B cell (primary cell): Measurements from ENCODE around the gene NR6A1. TPM values are rescaled to one million over a fixed set of nuclear protein-coding genes. Genes with fewer than 3 reads are reported as not detected.

Experiments
- ATAC-seq: fragments of 200-7000 bp; cut with Tn5 transposase; one replicate; pipeline ENCODE4 v1.10.0; 2021; ENCODE audit warnings: low read depth, mild to moderate bottlenecking, moderate number of reproducible peaks, moderate library complexity
- CTCF ChIA-PET: fragments of 350-600 bp; sonication (Branson Sonifier 250); formaldehyde crosslinking; loops from one replicate; lab custom pipeline; 2021; ENCODE audit warnings: antibody characterized with exemption, inconsistent platforms; lab: Charles Lee
- POLR2A ChIA-PET: fragments of 350-600 bp; sonication (Branson Sonifier 250); formaldehyde crosslinking; loops from one replicate; lab custom pipeline; 2021; ENCODE audit warnings: antibody characterized with exemption; lab: Charles Lee
- DNase-seq: peaks from one replicate; pipeline ENCODE4 v3.0.0; 2013
- H2AFZ ChIP-seq: 2 replicates; pipeline ENCODE4 v1.6.1; 2012; ENCODE audit warnings: mild to moderate bottlenecking, low read depth, low read length; ENCODE audit not compliant: insufficient read depth, poor library complexity, severe bottlenecking
- H3K27ac ChIP-seq, 2 donors: 1 replicate in 1 of 2; 2 replicates in 1 of 2; pipeline ENCODE4 v1.5.1; 2012 to 2013; ENCODE audit warnings: low read length in 2 of 2, mild to moderate bottlenecking in 2 of 2, moderate library complexity in 1 of 2
- H3K27me3 ChIP-seq, 4 experiments: fragments of 200-600 bp in 1 of 4; sonication (generic) in 1 of 4; replicated peaks in 1 of 4; 1 replicate in 2 of 4; 2 replicates in 2 of 4; pipeline versions ENCODE4 v1.6.1 to v1.7.0; 2013 to 2016; ENCODE audit warnings: low read length in 3 of 4, mild to moderate bottlenecking in 2 of 4, mixed read lengths in 1 of 4, moderate library complexity in 1 of 4; ENCODE audit not compliant: insufficient read depth in 4 of 4, control insufficient read depth in 3 of 4; ENCODE audit errors: control extremely low read depth in 1 of 4
- H3K36me3 ChIP-seq, 2 experiments: replicated peaks in 1 of 2; 1 replicate in 1 of 2; 2 replicates in 1 of 2; pipeline versions ENCODE4 v1.6.1 to v1.7.1; 2013; ENCODE audit warnings: low read length in 1 of 2; ENCODE audit not compliant: insufficient read depth in 2 of 2, control insufficient read depth in 1 of 2; ENCODE audit errors: control extremely low read depth in 1 of 2, extremely low read depth in 1 of 2
- H3K4me1 ChIP-seq, 2 donors: fragments of 200-600 bp in 1 of 2; sonication (generic) in 1 of 2; 1 replicate in 1 of 2; 2 replicates in 1 of 2; pipeline versions ENCODE4 v1.5.1 to v1.6.1; 2013 to 2017; ENCODE audit warnings: low read length in 2 of 2; ENCODE audit not compliant: control insufficient read depth in 2 of 2, insufficient read depth in 2 of 2
- H3K4me2 ChIP-seq: replicated peaks from 2 replicates; pipeline ENCODE3; 2012; ENCODE audit warnings: mild to moderate bottlenecking, low read depth, low read length; ENCODE audit not compliant: poor library complexity, severe bottlenecking
- H3K4me3 ChIP-seq, 5 experiments: fragments of 200-600 bp in 1 of 5; sonication (generic) in 1 of 5; 1 replicate in 3 of 5; 2 replicates in 2 of 5; pipeline versions ENCODE4 v1.5.1 to v1.7.0; 2011 to 2016; ENCODE audit warnings: low read length in 4 of 5, mild to moderate bottlenecking in 4 of 5, low read depth in 2 of 5, control low read depth in 1 of 5, moderate library complexity in 1 of 5; ENCODE audit not compliant: insufficient read depth in 1 of 5; ENCODE audit errors: control extremely low read depth in 1 of 5, extremely low read depth in 1 of 5
- H3K79me2 ChIP-seq: fragments of 200-600 bp; sonication (generic); one replicate; pipeline ENCODE4 v1.6.0; 2016; ENCODE audit warnings: low read length; ENCODE audit not compliant: control insufficient read depth, insufficient read depth
- H3K9ac ChIP-seq: fragments of 200-600 bp; sonication (generic); 2 replicates; pipeline ENCODE4 v1.6.1; 2017; ENCODE audit warnings: mild to moderate bottlenecking, low read length, moderate library complexity
- H3K9me3 ChIP-seq, 3 donors: one replicate each; pipeline versions ENCODE4 v1.6.1 to v1.7.1; 2013; ENCODE audit warnings: low read length in 2 of 3; ENCODE audit not compliant: control insufficient read depth in 2 of 3, insufficient read depth in 1 of 3; ENCODE audit errors: control extremely low read depth in 1 of 3
- H4K20me1 ChIP-seq: 2 replicates; pipeline ENCODE4 v1.6.0; 2012; ENCODE audit warnings: mild to moderate bottlenecking, low read length; ENCODE audit not compliant: insufficient read depth, control insufficient read depth, poor library complexity, severe bottlenecking
- H3K27ac Mint-ChIP-seq: one replicate; pipeline ENCODE4 v1.8.0; 2021; ENCODE audit warnings: mixed read lengths
- H3K27me3 Mint-ChIP-seq: one replicate; pipeline ENCODE4 v1.8.0; 2021; ENCODE audit warnings: mixed read lengths
- H3K4me1 Mint-ChIP-seq: one replicate; pipeline ENCODE4 v1.8.0; 2021; ENCODE audit warnings: mixed read lengths
- H3K4me3 Mint-ChIP-seq: one replicate; pipeline ENCODE4 v1.8.0; 2021; ENCODE audit warnings: mixed read lengths
- H3K9me3 Mint-ChIP-seq: one replicate; pipeline ENCODE4 v1.8.0; 2022; ENCODE audit warnings: mixed read lengths; ENCODE audit not compliant: insufficient read depth
- CTCF ChIP-seq: fragments of 200-600 bp; IDR thresholded peaks from one replicate; pipeline ENCODE4 v1.8.0; 2022; ENCODE audit warnings: antibody characterized with exemption, mild to moderate bottlenecking
- EZH2 ChIP-seq: IDR thresholded peaks from 2 replicates; pipeline ENCODE4 v1.6.1; 2012; ENCODE audit warnings: borderline replicate concordance, low read depth, mild to moderate bottlenecking, moderate library complexity, low read length; ENCODE audit not compliant: insufficient read depth, poor library complexity, severe bottlenecking
- WGBS: methylation state at CpG from one replicate; pipeline ENCODE4 v1.1.5; 2013; ENCODE audit warnings: missing lambda C conversion rate; ENCODE audit not compliant: insufficient coverage; 5-methylcytosine and 5-hydroxymethylcytosine counted together
- intact Hi-C: fragments of 100-400 bp; cut with micrococcal nuclease; formaldehyde crosslinking; loops from one replicate; pipeline ENCODE4 v1.10.0; 2022
- polyA plus RNA-seq: library from polyadenylated mRNA; depleted of rRNA; stranded (reverse); fragments of >200 nt; gene quantifications from 2 replicates; pipeline ENCODE4 v1.2.3, GENCODE V29; 2012
- total RNA-seq, 2 donors: library from RNA; stranded (reverse); fragments of 120-200 nt in 1 of 2; gene quantifications; 1 replicate in 1 of 2; 2 replicates in 1 of 2; pipeline versions ENCODE4 v1.2.3 to v1.2.4, GENCODE V29; 2013 to 2022

NR6A1 gene
- total and polyA plus RNA-seq, 2 donors (not counting 1 experiment from before 2014, with no cell fraction given): 0.09 to 0.67 TPM

GRCh38 chr9:124814164-124814535 lies 43.0 kb upstream of the NR6A1 start:
- Histone ChIP-seq H3K27ac (no peak overlapping the region), H3K4me2 (no peak overlapping the region), H3K36me3 (no peaks in the 10 kb centered on the region), H2AFZ (no peak overlapping the region), H3K4me3 (no peak overlapping the region), H3K9ac (no peak overlapping the region), H4K20me1 (no peaks in the 10 kb centered on the region), H3K79me2 (no peaks in the 10 kb centered on the region), H3K4me1 (no peaks in the 10 kb centered on the region), H3K27me3 (no peaks in the 10 kb centered on the region), H3K9me3 (no peaks in the 10 kb centered on the region)
- 93% methylated on average over 4 of the region's 5 CpGs for WGBS
- ATAC-seq: no peak
- TF ChIP-seq CTCF (no peak), EZH2 (no peak)
- H3K4me1 Mint-ChIP-seq: no peaks in the 10 kb centered on the region
- no peak for DNase-seq
- ChIA-PET CTCF (interaction anchor here (0.6 to 1.8 kb wide), 2 partner anchors 30 to 39 kb away, joined by 4 to 5 read pairs; partner anchors contain the start of gene WDR38), POLR2A (no interaction called here)
- no peak overlapping the region for H3K4me3 Mint-ChIP-seq
- intact Hi-C loops: no loop called here
- H3K9me3 Mint-ChIP-seq: no peaks in the 10 kb centered on the region
- no peak overlapping the region for H3K27ac Mint-ChIP-seq
- no peaks in the 10 kb centered on the region for H3K27me3 Mint-ChIP-seq

- Histone ChIP-seq H4K20me1 (no peaks in the 10 kb centered on the region), H3K4me2 (no peak overlapping the region), H3K36me3 (no peaks in the 10 kb centered on the region), H3K27me3 (no peaks in the 10 kb centered on the region), H3K27ac (no peak overlapping the region), H2AFZ (no peak overlapping the region), H3K9ac (no peak overlapping the region), H3K4me1 (no peaks in the 10 kb centered on the region), H3K79me2 (no peaks in the 10 kb centered on the region), H3K4me3 (no peak overlapping the region), H3K9me3 (no peaks in the 10 kb centered on the region)
- intact Hi-C loops: no loop called here
- no peak for ATAC-seq
- DNase-seq: no peak
- H3K9me3 Mint-ChIP-seq: no peaks in the 10 kb centered on the region
- ChIA-PET POLR2A (no interaction called here), CTCF (interaction anchor here (0.6 to 1.8 kb wide), 3 partner anchors 13 to 39 kb away, joined by 3 to 5 read pairs (median 4); partner anchors contain the start of gene WDR38)
- H3K4me3 Mint-ChIP-seq: no peak overlapping the region
- no peak for TF ChIP-seq EZH2
- TF ChIP-seq CTCF: no peak
- no peak overlapping the region for H3K27ac Mint-ChIP-seq
- 97% methylated on average over 11 of the region's 11 CpGs for WGBS
- no peaks in the 10 kb centered on the region for H3K27me3 Mint-ChIP-seq
- no peaks in the 10 kb centered on the region for H3K4me1 Mint-ChIP-seq
Measured at GRCh38 chr9:124813501-124814163, 42.5 kb upstream of the NR6A1 start.
